B cell (primary cell): ENCODE measurements around the gene ASCC2. TPM values are rescaled to one million over a fixed set of nuclear protein-coding genes. Genes with fewer than 3 reads are reported as not detected.

Experiments used
- ATAC-seq: fragments of 200-7000 bp; cut with Tn5 transposase; one replicate; pipeline ENCODE4 v1.10.0; 2021; ENCODE audit warnings: low read depth, mild to moderate bottlenecking, moderate number of reproducible peaks, moderate library complexity
- CTCF ChIA-PET: fragments of 350-600 bp; sonication (Branson Sonifier 250); formaldehyde crosslinking; loops from one replicate; lab custom pipeline; 2021; ENCODE audit warnings: antibody characterized with exemption, inconsistent platforms; lab: Charles Lee
- POLR2A ChIA-PET: fragments of 350-600 bp; sonication (Branson Sonifier 250); formaldehyde crosslinking; loops from one replicate; lab custom pipeline; 2021; ENCODE audit warnings: antibody characterized with exemption; lab: Charles Lee
- DNase-seq: peaks from one replicate; pipeline ENCODE4 v3.0.0; 2013
- H2AFZ ChIP-seq: 2 replicates; pipeline ENCODE4 v1.6.1; 2012; ENCODE audit warnings: mild to moderate bottlenecking, low read depth, low read length; ENCODE audit not compliant: insufficient read depth, poor library complexity, severe bottlenecking
- H3K27ac ChIP-seq, 2 donors: 1 replicate in 1 of 2; 2 replicates in 1 of 2; pipeline ENCODE4 v1.5.1; 2012 to 2013; ENCODE audit warnings: low read length in 2 of 2, mild to moderate bottlenecking in 2 of 2, moderate library complexity in 1 of 2
- H3K27me3 ChIP-seq, 4 experiments: fragments of 200-600 bp in 1 of 4; sonication (generic) in 1 of 4; replicated peaks in 1 of 4; 1 replicate in 2 of 4; 2 replicates in 2 of 4; pipeline versions ENCODE4 v1.6.1 to v1.7.0; 2013 to 2016; ENCODE audit warnings: low read length in 3 of 4, mild to moderate bottlenecking in 2 of 4, mixed read lengths in 1 of 4, moderate library complexity in 1 of 4; ENCODE audit not compliant: insufficient read depth in 4 of 4, control insufficient read depth in 3 of 4; ENCODE audit errors: control extremely low read depth in 1 of 4
- H3K36me3 ChIP-seq, 2 experiments: replicated peaks in 1 of 2; 1 replicate in 1 of 2; 2 replicates in 1 of 2; pipeline versions ENCODE4 v1.6.1 to v1.7.1; 2013; ENCODE audit warnings: low read length in 1 of 2; ENCODE audit not compliant: insufficient read depth in 2 of 2, control insufficient read depth in 1 of 2; ENCODE audit errors: control extremely low read depth in 1 of 2, extremely low read depth in 1 of 2
- H3K4me1 ChIP-seq, 2 donors: fragments of 200-600 bp in 1 of 2; sonication (generic) in 1 of 2; 1 replicate in 1 of 2; 2 replicates in 1 of 2; pipeline versions ENCODE4 v1.5.1 to v1.6.1; 2013 to 2017; ENCODE audit warnings: low read length in 2 of 2; ENCODE audit not compliant: control insufficient read depth in 2 of 2, insufficient read depth in 2 of 2
- H3K4me2 ChIP-seq: replicated peaks from 2 replicates; pipeline ENCODE3; 2012; ENCODE audit warnings: mild to moderate bottlenecking, low read depth, low read length; ENCODE audit not compliant: poor library complexity, severe bottlenecking
- H3K4me3 ChIP-seq, 5 experiments: fragments of 200-600 bp in 1 of 5; sonication (generic) in 1 of 5; 1 replicate in 3 of 5; 2 replicates in 2 of 5; pipeline versions ENCODE4 v1.5.1 to v1.7.0; 2011 to 2016; ENCODE audit warnings: low read length in 4 of 5, mild to moderate bottlenecking in 4 of 5, low read depth in 2 of 5, control low read depth in 1 of 5, moderate library complexity in 1 of 5; ENCODE audit not compliant: insufficient read depth in 1 of 5; ENCODE audit errors: control extremely low read depth in 1 of 5, extremely low read depth in 1 of 5
- H3K79me2 ChIP-seq: fragments of 200-600 bp; sonication (generic); one replicate; pipeline ENCODE4 v1.6.0; 2016; ENCODE audit warnings: low read length; ENCODE audit not compliant: control insufficient read depth, insufficient read depth
- H3K9ac ChIP-seq: fragments of 200-600 bp; sonication (generic); 2 replicates; pipeline ENCODE4 v1.6.1; 2017; ENCODE audit warnings: mild to moderate bottlenecking, low read length, moderate library complexity
- H3K9me3 ChIP-seq, 3 donors: one replicate each; pipeline versions ENCODE4 v1.6.1 to v1.7.1; 2013; ENCODE audit warnings: low read length in 2 of 3; ENCODE audit not compliant: control insufficient read depth in 2 of 3, insufficient read depth in 1 of 3; ENCODE audit errors: control extremely low read depth in 1 of 3
- H4K20me1 ChIP-seq: 2 replicates; pipeline ENCODE4 v1.6.0; 2012; ENCODE audit warnings: mild to moderate bottlenecking, low read length; ENCODE audit not compliant: insufficient read depth, control insufficient read depth, poor library complexity, severe bottlenecking
- H3K27ac Mint-ChIP-seq: one replicate; pipeline ENCODE4 v1.8.0; 2021; ENCODE audit warnings: mixed read lengths
- H3K27me3 Mint-ChIP-seq: one replicate; pipeline ENCODE4 v1.8.0; 2021; ENCODE audit warnings: mixed read lengths
- H3K4me1 Mint-ChIP-seq: one replicate; pipeline ENCODE4 v1.8.0; 2021; ENCODE audit warnings: mixed read lengths
- H3K4me3 Mint-ChIP-seq: one replicate; pipeline ENCODE4 v1.8.0; 2021; ENCODE audit warnings: mixed read lengths
- H3K9me3 Mint-ChIP-seq: one replicate; pipeline ENCODE4 v1.8.0; 2022; ENCODE audit warnings: mixed read lengths; ENCODE audit not compliant: insufficient read depth
- EZH2 ChIP-seq: IDR thresholded peaks from 2 replicates; pipeline ENCODE4 v1.6.1; 2012; ENCODE audit warnings: borderline replicate concordance, low read depth, mild to moderate bottlenecking, moderate library complexity, low read length; ENCODE audit not compliant: insufficient read depth, poor library complexity, severe bottlenecking
- WGBS: methylation state at CpG from one replicate; pipeline ENCODE4 v1.1.5; 2013; ENCODE audit warnings: missing lambda C conversion rate; ENCODE audit not compliant: insufficient coverage; 5-methylcytosine and 5-hydroxymethylcytosine counted together
- intact Hi-C: fragments of 100-400 bp; cut with micrococcal nuclease; formaldehyde crosslinking; loops from one replicate; pipeline ENCODE4 v1.10.0; 2022
- polyA plus RNA-seq: library from polyadenylated mRNA; depleted of rRNA; stranded (reverse); fragments of >200 nt; gene quantifications from 2 replicates; pipeline ENCODE4 v1.2.3, GENCODE V29; 2012
- total RNA-seq, 2 donors: library from RNA; stranded (reverse); fragments of 120-200 nt in 1 of 2; gene quantifications; 1 replicate in 1 of 2; 2 replicates in 1 of 2; pipeline versions ENCODE4 v1.2.3 to v1.2.4, GENCODE V29; 2013 to 2022
- TF ChIP-seq, protein P1 (sequence below): fragments of 200-600 bp; IDR thresholded peaks from one replicate; pipeline ENCODE4 v1.8.0; 2022; ENCODE audit warnings: antibody characterized with exemption, mild to moderate bottlenecking

ASCC2 gene
- total and polyA plus RNA-seq, 2 donors (not counting 1 experiment from before 2014, with no cell fraction given): 81.1 to 84.0 TPM

GRCh38 chr22:29813563-29813962 lies 24.5 kb downstream of the ASCC2 start:
- DNase-seq: no peak
- Histone ChIP-seq H2AFZ (no peak overlapping the region), H3K4me2 (no peak overlapping the region), H3K79me2 (no peaks in the 10 kb centered on the region), H3K4me1 (no peaks in the 10 kb centered on the region), H4K20me1 (no peaks in the 10 kb centered on the region), H3K4me3 (no peak overlapping the region), H3K9ac (no peak overlapping the region), H3K27me3 (no peaks in the 10 kb centered on the region), H3K36me3 (peaks cover 0 to 81% of the 10 kb centered on the region in 2 experiments), H3K9me3 (no peaks in the 10 kb centered on the region), H3K27ac (no peak overlapping the region)
- intact Hi-C loops: no loop called here
- no peak overlapping the region for H3K4me3 Mint-ChIP-seq
- ChIA-PET POLR2A (interaction anchor here (0.5 kb wide), 1 partner anchor 26 kb away, joined by 3 read pairs; no protein-coding TSS in a partner anchor), CTCF (no interaction called here)
- H3K4me1 Mint-ChIP-seq: no peaks in the 10 kb centered on the region
- no peaks in the 10 kb centered on the region for H3K9me3 Mint-ChIP-seq
- no peak for TF ChIP-seq EZH2
- TF ChIP-seq, protein P1, sequence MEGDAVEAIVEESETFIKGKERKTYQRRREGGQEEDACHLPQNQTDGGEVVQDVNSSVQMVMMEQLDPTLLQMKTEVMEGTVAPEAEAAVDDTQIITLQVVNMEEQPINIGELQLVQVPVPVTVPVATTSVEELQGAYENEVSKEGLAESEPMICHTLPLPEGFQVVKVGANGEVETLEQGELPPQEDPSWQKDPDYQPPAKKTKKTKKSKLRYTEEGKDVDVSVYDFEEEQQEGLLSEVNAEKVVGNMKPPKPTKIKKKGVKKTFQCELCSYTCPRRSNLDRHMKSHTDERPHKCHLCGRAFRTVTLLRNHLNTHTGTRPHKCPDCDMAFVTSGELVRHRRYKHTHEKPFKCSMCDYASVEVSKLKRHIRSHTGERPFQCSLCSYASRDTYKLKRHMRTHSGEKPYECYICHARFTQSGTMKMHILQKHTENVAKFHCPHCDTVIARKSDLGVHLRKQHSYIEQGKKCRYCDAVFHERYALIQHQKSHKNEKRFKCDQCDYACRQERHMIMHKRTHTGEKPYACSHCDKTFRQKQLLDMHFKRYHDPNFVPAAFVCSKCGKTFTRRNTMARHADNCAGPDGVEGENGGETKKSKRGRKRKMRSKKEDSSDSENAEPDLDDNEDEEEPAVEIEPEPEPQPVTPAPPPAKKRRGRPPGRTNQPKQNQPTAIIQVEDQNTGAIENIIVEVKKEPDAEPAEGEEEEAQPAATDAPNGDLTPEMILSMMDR: no peak
- no peak for ATAC-seq
- WGBS: 92% methylated on average over 2 of the region's 3 CpGs
- no peak overlapping the region for H3K27ac Mint-ChIP-seq
- no peaks in the 10 kb centered on the region for H3K27me3 Mint-ChIP-seq

DNA sequence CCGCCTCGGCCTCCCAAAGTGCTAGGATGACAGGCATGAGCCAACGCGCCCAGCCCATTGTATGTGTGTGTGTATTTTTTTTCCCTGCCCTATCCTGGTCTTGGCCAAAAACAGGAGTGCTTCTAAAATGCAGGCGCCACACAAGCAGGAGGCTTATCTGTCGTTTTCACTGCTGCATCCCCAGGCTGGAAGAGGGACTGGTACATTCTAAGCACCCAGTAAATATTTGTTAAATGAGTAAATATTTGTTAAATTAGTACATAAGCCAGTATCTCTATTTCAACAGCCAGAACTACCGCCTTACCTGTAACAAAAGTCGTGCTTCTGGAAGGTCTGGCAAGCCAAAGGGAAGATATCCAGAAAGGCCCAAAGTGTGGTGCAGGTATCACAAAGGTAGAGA lies 24.9 kb downstream of the ASCC2 start:
- CTCF ChIA-PET: no interaction called here
- no peak overlapping the region for H3K9ac ChIP-seq
- H3K27ac Mint-ChIP-seq: no peak overlapping the region
- no peak for TF ChIP-seq EZH2
- TF ChIP-seq, protein P1: no peak
- no peak for DNase-seq
- H3K9me3 Mint-ChIP-seq: no peaks in the 10 kb centered on the region
- H3K27me3 Mint-ChIP-seq: no peaks in the 10 kb centered on the region
- no peaks in the 10 kb centered on the region for H3K4me1 Mint-ChIP-seq
- no peak overlapping the region for H3K4me3 Mint-ChIP-seq
- intact Hi-C loops: no loop called here
- ATAC-seq: no peak
- 100% methylated on average over 4 of the region's 8 CpGs for WGBS
- peaks cover 0 to 82% of the 10 kb centered on the region in 2 experiments for H3K36me3 ChIP-seq
- no peaks in the 10 kb centered on the region for H3K27me3 ChIP-seq
- H4K20me1 ChIP-seq: no peaks in the 10 kb centered on the region
- no peak overlapping the region for H3K4me2 ChIP-seq
- no peak overlapping the region for H3K27ac ChIP-seq
- H3K9me3 ChIP-seq: no peaks in the 10 kb centered on the region
- no peak overlapping the region for H2AFZ ChIP-seq
- POLR2A ChIA-PET: no interaction called here
- no peaks in the 10 kb centered on the region for H3K79me2 ChIP-seq
- H3K4me1 ChIP-seq: no peaks in the 10 kb centered on the region
- H3K4me3 ChIP-seq: no peak overlapping the region
